KBM-7 (cell line): ENCODE results near the gene LYPD6B.

ENCODE experiments used
- DNase-seq: peaks from one replicate; pipeline ENCODE4 v3.0.0-alpha.2; 2015
- in situ Hi-C: fragments of 300-500 bp; cut with MboI; formaldehyde crosslinking; loops from 2 replicates; pipeline ENCODE4 v1.14.3; 2020; ENCODE audit warnings: low sequenced_read_pairs, low pct_unique_long_range_greater_than_20kb, mixed read lengths

LYPD6B gene

GRCh38 chr2:149093579-149093978 lies 55.1 kb downstream of the LYPD6B start:
- DNase-seq, result no peak
- in situ Hi-C loops, result no loop called here

- in situ Hi-C loops, result no loop called here
- no peak for DNase-seq
These were observed 55.9 kb downstream of the LYPD6B start for GRCh38 chr2:149094217-149095015.

GRCh38 chr2:149098701-149099100 lies 60.2 kb downstream of the LYPD6B start:
- in situ Hi-C loops, result no loop called here
- DNase-seq, result no peak

GRCh38 chr2:149099298-149099697 lies 60.8 kb downstream of the LYPD6B start:
- no peak for DNase-seq
- in situ Hi-C loops, result no loop called here

- in situ Hi-C loops, result no loop called here
- no peak for DNase-seq
These were observed 62.5 kb downstream of the LYPD6B start for GRCh38 chr2:149100739-149101699.

- no peak for DNase-seq
- in situ Hi-C loops, result no loop called here
These were observed 63.3 kb downstream of the LYPD6B start for GRCh38 chr2:149101818-149102217.

- in situ Hi-C loops, result no loop called here
These were observed 64.7 kb downstream of the LYPD6B start for GRCh38 chr2:149103081-149103620.

GRCh38 chr2:149104221-149104620 lies 65.7 kb downstream of the LYPD6B start:
- in situ Hi-C loops, result no loop called here
- DNase-seq, result no peak

More at GRCh38 chr2:149103081-149103620, 64.7 kb downstream of the LYPD6B start:
- DNase-seq, result no peak

- in situ Hi-C loops, result no loop called here
- DNase-seq, result no peak
These were observed 73.6 kb downstream of the LYPD6B start for GRCh38 chr2:149112068-149112467.

- in situ Hi-C loops, result no loop called here
- no peak for DNase-seq
These were observed 74.2 kb downstream of the LYPD6B start for GRCh38 chr2:149112713-149113112.

GRCh38 chr2:149115781-149116180 lies 77.3 kb downstream of the LYPD6B start:
- in situ Hi-C loops, result no loop called here
- DNase-seq, result no peak

- no peak for DNase-seq
- in situ Hi-C loops, result no loop called here
These were observed 80.9 kb downstream of the LYPD6B start for GRCh38 chr2:149119368-149119767.

- in situ Hi-C loops, result no loop called here
- no peak for DNase-seq
These were observed 84.0 kb downstream of the LYPD6B start for GRCh38 chr2:149122516-149122915.

- no peak for DNase-seq
- in situ Hi-C loops, result no loop called here
These were observed 86.7 kb downstream of the LYPD6B start for GRCh38 chr2:149125031-149125725.

GRCh38 chr2:149129433-149129832 lies 90.9 kb downstream of the LYPD6B start:
- DNase-seq, result peak; percentile 12
- in situ Hi-C loops, result no loop called here

GRCh38 chr2:149132339-149132738 lies 93.8 kb downstream of the LYPD6B start:
- in situ Hi-C loops, result no loop called here
- DNase-seq, result no peak

GRCh38 chr2:149132901-149133300 lies 94.4 kb downstream of the LYPD6B start:
- in situ Hi-C loops, result no loop called here
- DNase-seq, result no peak

- in situ Hi-C loops, result no loop called here
- DNase-seq, result no peak
These were observed 95.9 kb downstream of the LYPD6B start for GRCh38 chr2:149134335-149134923.

GRCh38 chr2:149136111-149136510 lies 97.6 kb downstream of the LYPD6B start:
- in situ Hi-C loops, result no loop called here
- no peak for DNase-seq
